Measurements from ENCODE around the gene KDSR.

GRCh38 chr18:63319383-63320122 lies 47.5 kb downstream of the KDSR start, which contains the start of gene BCL2:
- TF ChIP-seq POLR2AphosphoS5 (IDR thresholded peaks at IDR 0.05; ENCODE audit: low read depth, low read length) (no peak), POLR2A (IDR thresholded peaks at IDR 0.05; ENCODE audit: low read depth, low read length) (no peak), POU2F2 (IDR thresholded peaks at IDR 0.05; ENCODE audit: low read depth, low read length) (no peak)

All from GM12891 (cell line).